SK-N-SH treated with all-trans-retinoic acid at 6 μM for 48 hours (cell line): ENCODE results near the gene CASP10.

Source experiments
- CSDC2 ChIP-seq: fragments of 250-450 bp; sonication (Bioruptor Pico); IDR thresholded peaks from 2 replicates; pipeline ENCODE4 v1.5.0; 2020; ENCODE audit warnings: mild to moderate bottlenecking, moderate library complexity
- ESRRG ChIP-seq: fragments of 250-450 bp; sonication (Bioruptor Pico); IDR thresholded peaks from 2 replicates; pipeline ENCODE4 v1.6.1; 2021; ENCODE audit warnings: mild to moderate bottlenecking
- RARB ChIP-seq: fragments of 250-450 bp; sonication (Bioruptor Pico); IDR thresholded peaks from 2 replicates; pipeline ENCODE4 v1.8.0; 2021; ENCODE audit warnings: mild to moderate bottlenecking, moderate library complexity
- TCF4 ChIP-seq: fragments of 250-450 bp; sonication (Bioruptor Pico); IDR thresholded peaks from 2 replicates; pipeline ENCODE4 v1.8.0; 2021; ENCODE audit warnings: mild to moderate bottlenecking, moderate library complexity, borderline replicate concordance
- ZFP3 ChIP-seq: fragments of 250-450 bp; sonication (Bioruptor Pico); IDR thresholded peaks from 2 replicates; pipeline ENCODE4 v1.5.0; 2020; ENCODE audit warnings: mild to moderate bottlenecking, moderate library complexity
- ZNF565 ChIP-seq: fragments of 450-650 bp; formaldehyde crosslinking; conservative IDR thresholded peaks from 2 replicates; pipeline ENCODE4 v1.5.0; 2020; ENCODE audit warnings: low read depth, mild to moderate bottlenecking, moderate library complexity
- ZNF70 ChIP-seq: fragments of 450-650 bp; formaldehyde crosslinking; IDR thresholded peaks from 2 replicates; pipeline ENCODE4 v1.5.0; 2020; ENCODE audit warnings: mild to moderate bottlenecking, moderate library complexity
- TF ChIP-seq, protein P1 (sequence below): fragments of 250-450 bp; sonication (Bioruptor Pico); IDR thresholded peaks from 2 replicates; pipeline ENCODE4 v1.5.1; 2020; ENCODE audit warnings: low read depth, mild to moderate bottlenecking, moderate library complexity
- TF ChIP-seq, protein P2 (sequence below): fragments of 250-450 bp; sonication (Bioruptor Pico); IDR thresholded peaks from 2 replicates; pipeline ENCODE4 v1.8.0; 2020; ENCODE audit warnings: mild to moderate bottlenecking, moderate library complexity, borderline replicate concordance

DNA sequence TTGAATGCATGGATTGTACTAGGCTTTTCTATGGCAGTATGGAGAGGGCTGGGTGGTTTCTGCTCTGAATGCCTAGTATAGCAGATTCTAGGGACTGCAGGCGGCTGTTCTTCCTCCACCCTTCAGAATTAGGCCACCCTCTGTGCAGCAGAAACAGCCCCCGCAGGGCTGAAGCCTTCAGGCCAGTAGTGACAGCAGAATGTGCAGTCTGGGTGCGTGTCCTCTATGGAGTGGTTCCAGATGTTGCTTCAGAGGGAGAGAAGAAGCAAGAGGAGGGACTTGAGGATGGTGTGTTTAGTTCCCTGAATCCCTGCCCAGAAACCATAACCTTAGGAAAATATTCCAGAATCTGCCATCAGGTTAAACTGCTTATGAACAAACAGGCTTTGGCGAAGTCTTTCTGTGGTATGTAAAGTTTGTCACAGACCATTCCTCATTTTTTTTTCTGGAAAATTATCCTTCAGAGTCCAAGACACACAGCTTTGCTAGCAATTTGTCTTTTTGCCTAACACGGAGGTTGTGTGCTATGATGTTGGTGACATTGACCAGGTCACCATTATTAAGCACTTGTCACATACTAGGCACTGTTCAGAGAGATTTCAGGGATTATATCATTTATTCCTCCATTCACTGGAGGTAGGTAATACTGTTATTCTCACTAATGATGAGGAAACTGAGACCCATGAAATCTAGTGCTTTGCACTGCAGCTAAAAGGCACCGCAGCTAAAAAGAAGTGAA, 21.1 kb downstream of the CASP10 start:
- TF ChIP-seq CSDC2 (CRISPR knock-in tag), result no peak
- TF ChIP-seq ESRRG (CRISPR knock-in tag), result no peak
- TF ChIP-seq, protein P1, sequence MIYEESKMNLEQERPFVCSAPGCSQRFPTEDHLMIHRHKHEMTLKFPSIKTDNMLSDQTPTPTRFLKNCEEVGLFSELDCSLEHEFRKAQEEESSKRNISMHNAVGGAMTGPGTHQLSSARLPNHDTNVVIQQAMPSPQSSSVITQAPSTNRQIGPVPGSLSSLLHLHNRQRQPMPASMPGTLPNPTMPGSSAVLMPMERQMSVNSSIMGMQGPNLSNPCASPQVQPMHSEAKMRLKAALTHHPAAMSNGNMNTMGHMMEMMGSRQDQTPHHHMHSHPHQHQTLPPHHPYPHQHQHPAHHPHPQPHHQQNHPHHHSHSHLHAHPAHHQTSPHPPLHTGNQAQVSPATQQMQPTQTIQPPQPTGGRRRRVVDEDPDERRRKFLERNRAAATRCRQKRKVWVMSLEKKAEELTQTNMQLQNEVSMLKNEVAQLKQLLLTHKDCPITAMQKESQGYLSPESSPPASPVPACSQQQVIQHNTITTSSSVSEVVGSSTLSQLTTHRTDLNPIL, result no peak
- no peak for TF ChIP-seq TCF4 (CRISPR knock-in tag)
- no peak for TF ChIP-seq ZNF565 (CRISPR knock-in tag)
- TF ChIP-seq ZNF70, result no peak
- TF ChIP-seq, protein P2, sequence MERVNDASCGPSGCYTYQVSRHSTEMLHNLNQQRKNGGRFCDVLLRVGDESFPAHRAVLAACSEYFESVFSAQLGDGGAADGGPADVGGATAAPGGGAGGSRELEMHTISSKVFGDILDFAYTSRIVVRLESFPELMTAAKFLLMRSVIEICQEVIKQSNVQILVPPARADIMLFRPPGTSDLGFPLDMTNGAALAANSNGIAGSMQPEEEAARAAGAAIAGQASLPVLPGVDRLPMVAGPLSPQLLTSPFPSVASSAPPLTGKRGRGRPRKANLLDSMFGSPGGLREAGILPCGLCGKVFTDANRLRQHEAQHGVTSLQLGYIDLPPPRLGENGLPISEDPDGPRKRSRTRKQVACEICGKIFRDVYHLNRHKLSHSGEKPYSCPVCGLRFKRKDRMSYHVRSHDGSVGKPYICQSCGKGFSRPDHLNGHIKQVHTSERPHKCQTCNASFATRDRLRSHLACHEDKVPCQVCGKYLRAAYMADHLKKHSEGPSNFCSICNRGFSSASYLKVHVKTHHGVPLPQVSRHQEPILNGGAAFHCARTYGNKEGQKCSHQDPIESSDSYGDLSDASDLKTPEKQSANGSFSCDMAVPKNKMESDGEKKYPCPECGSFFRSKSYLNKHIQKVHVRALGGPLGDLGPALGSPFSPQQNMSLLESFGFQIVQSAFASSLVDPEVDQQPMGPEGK (CRISPR knock-in tag), result no peak
- TF ChIP-seq ZFP3, result no peak
- no peak for TF ChIP-seq RARB (CRISPR knock-in tag)
